Measurements from ENCODE around the gene GNAI1. TPM values are rescaled to one million over a fixed set of nuclear protein-coding genes. Genes with fewer than 3 reads are reported as not detected.

The GNAI1 gene
- total and polyA plus RNA-seq, 10 of the 15 experiments (the other 5 are each of a cell fraction or from before 2014, with no cell fraction given), result not detected

- in situ Hi-C loops (cut with MboI) (no loop called here), intact Hi-C loops (cut with micrococcal nuclease; ENCODE audit: unreplicated experiment) (no loop called here)
- Histone ChIP-seq H3K9ac (ENCODE audit: control insufficient read depth, insufficient read depth, low read length) (no peak overlapping the region), H3K27ac (ENCODE audit: control insufficient read depth, insufficient read depth) (no peak overlapping the region), H4K20me1 (ENCODE audit: control insufficient read depth, insufficient read depth) (no peaks in the 10 kb centered on the region), H3K4me2 (ENCODE audit: control insufficient read depth, insufficient read depth) (no peak overlapping the region), H3K4me3 (no peak overlapping the region), H3K36me3 (ENCODE audit: control insufficient read depth in 2 of 2, insufficient read depth in 2 of 2, low read length in 1 of 2) (no peaks in the 10 kb centered on the region), H2AFZ (ENCODE audit: control insufficient read depth, low read depth, low read length) (no peak overlapping the region), H3K79me2 (ENCODE audit: control insufficient read depth, insufficient read depth, low read length) (no peaks in the 10 kb centered on the region), H3K4me1 (ENCODE audit: control insufficient read depth, insufficient read depth, low read length) (no peaks in the 10 kb centered on the region), H3K9me3 (replicated peaks; ENCODE audit: control insufficient read depth, insufficient read depth, low read length) (no peaks in the 10 kb centered on the region), H3K27me3 (replicated peaks in 1 of 2; ENCODE audit: control insufficient read depth in 2 of 2, insufficient read depth in 2 of 2, low read length in 1 of 2) (no peaks in the 10 kb centered on the region)
- POLR2A ChIA-PET, result no interaction called here
- DNase-seq (ENCODE audit: low read depth, low spot score) (no peak), FAIRE-seq (no peak), ATAC-seq (no peak)
- 2% methylated on average over 3 of the region's 3 CpGs for WGBS (ENCODE audit: insufficient coverage, insufficient replicate concordance, low lambda C conversion rate, missing lambda C conversion rate)
- BruUV-seq (replicated peaks), result no TSS peak
- RAD21 ChIA-PET (ENCODE audit: unreplicated experiment), result no interaction called here
- CTCF ChIA-PET, result no interaction called here
- SMC1A ChIA-PET (ENCODE audit: uncharacterized antibody, unreplicated experiment), result no interaction called here
- no peak for TF ChIP-seq ZNF207 (IDR thresholded peaks at IDR 0.05; ENCODE audit: borderline replicate concordance)
- no peak for TF ChIP-seq BACH1 (IDR thresholded peaks at IDR 0.05; ENCODE audit: borderline replicate concordance)
- TF ChIP-seq CTCF (IDR thresholded peaks at IDR 0.05 in 2 of 3, conservative IDR thresholded peaks at IDR 0.05 in 1 of 3; ENCODE audit: control insufficient read depth in 2 of 3, extremely low read depth in 1 of 3, insufficient read depth in 1 of 3, low read depth in 3 of 3, low read length in 3 of 3), result no peak
- TF ChIP-seq USF1 (IDR thresholded peaks at IDR 0.05; ENCODE audit: borderline replicate concordance, extremely low read length, insufficient read depth, low read depth, low read length), result no peak
- no peak for TF ChIP-seq RELB (IDR thresholded peaks at IDR 0.05; ENCODE audit: low read depth)
- no peak for TF ChIP-seq BCLAF1 (IDR thresholded peaks at IDR 0.05)
- TF ChIP-seq ESRRA (IDR thresholded peaks at IDR 0.05; ENCODE audit: low read length), result no peak
- no peak for TF ChIP-seq ATF2 (IDR thresholded peaks at IDR 0.05; ENCODE audit: low read length)
- no peak for TF ChIP-seq TCF12 (IDR thresholded peaks at IDR 0.05; ENCODE audit: low read depth, low read length)
- no peak for TF ChIP-seq MLLT1 (IDR thresholded peaks at IDR 0.05)
- no peak for TF ChIP-seq SUZ12 (IDR thresholded peaks at IDR 0.05; ENCODE audit: unreplicated experiment)
- TF ChIP-seq CEBPB (IDR thresholded peaks at IDR 0.05; ENCODE audit: borderline replicate concordance in 1 of 2, low read depth in 2 of 2, low read length in 2 of 2), result no peak
- TF ChIP-seq RAD51 (IDR thresholded peaks at IDR 0.05), result no peak
- no peak for TF ChIP-seq ZSCAN29 (IDR thresholded peaks at IDR 0.05)
Observed at GRCh38 chr7:80247144-80247543, 112.5 kb downstream of the GNAI1 start.

All from GM12878 (cell line).